Measurements from ENCODE around the gene SDHA. TPM values are rescaled to one million over a fixed set of nuclear protein-coding genes. Genes with fewer than 3 reads are reported as not detected.
A peak's percentile ranks its signal among the peaks of the same experiment; 100 is the strongest.

The SDHA gene
- 89.1 and 106 TPM in 2 replicates for total RNA-seq (2014; rRNA removed; shearing (Covaris generic))

DNA sequence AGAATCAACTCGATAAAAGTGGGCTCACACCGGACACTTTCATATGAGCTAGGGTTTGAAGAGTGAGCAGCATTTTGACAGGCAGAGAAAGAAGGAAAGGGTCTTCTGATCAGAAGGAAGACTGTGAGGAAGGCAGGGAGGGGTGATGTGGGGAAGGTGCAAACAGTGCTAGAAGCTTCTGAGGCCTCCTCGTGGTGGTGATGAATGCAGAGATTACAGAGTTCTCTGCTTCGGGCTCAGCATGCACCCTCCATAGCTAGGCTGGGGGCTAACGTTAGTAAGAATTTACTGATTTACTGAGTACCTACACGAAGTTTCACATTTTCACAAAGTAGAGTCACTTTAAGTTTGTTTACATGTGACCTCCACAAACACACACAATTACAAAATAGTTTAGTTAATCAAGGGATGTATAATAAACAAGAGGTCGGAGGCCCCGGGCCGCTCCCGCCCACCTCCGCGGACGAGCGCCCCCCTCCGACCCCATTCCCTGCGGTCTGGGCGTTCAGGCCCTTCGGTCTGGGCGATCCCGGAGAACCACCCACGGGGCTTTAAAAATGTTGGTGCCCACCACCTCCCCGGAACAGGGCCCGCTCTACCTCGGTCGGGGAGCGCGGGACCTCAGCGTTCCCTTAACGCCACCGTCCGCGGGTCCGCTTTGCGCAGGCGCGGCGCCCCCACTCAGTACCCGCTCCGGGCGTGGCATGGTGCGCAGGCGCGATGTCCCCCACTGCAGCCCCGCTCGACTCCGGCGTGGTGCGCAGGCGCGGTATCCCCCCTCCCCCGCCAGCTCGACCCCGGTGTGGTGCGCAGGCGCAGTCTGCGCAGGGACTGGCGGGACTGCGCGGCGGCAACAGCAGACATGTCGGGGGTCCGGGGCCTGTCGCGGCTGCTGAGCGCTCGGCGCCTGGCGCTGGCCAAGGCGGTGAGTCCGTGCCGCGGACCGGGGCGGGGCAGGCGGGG, at the start of gene SDHA, which contains the start of gene CCDC127:
SDHA (plus strand) TSS at position 827 of the 963 bp plus-strand sequence; CDS start at position 863, 36 bp downstream.
CCDC127 (minus strand) TSS at position 660 of the 963 bp plus-strand sequence. CDS start 1,304 bp downstream, outside the sequence.
- peak; percentile 89 for DNase-seq (ENCODE audit: low spot score)

DNA sequence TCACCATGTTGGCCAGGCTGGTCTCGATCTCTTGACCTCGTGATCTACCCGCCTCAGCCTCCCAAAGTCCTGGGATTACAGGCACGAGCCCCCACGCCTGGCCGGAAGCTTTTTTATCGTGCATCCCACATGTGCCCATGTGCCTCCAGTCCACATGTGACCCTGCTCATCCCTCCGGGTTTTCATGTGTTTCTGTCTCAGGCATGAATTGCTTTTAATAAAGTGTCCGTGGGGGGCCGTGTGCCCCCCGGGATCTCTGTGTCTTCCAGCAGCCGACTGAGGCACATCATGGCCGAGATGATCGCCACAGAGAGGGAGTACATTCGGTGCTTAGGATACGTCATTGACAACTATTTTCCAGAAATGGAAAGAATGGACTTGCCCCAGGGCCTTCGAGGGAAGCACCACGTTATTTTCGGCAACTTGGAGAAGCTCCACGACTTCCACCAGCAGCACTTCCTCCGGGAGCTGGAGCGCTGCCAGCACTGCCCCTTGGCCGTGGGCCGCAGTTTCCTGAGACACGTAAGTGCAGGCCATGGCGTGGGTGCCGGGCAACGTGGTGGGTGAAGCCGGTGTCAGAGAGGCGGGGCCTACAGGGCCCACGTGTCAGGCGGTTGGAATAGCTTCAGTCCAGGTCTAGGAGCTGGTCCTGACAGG, 48.9 kb upstream of the SDHA start:
- no peak for DNase-seq (ENCODE audit: low spot score)

DNA sequence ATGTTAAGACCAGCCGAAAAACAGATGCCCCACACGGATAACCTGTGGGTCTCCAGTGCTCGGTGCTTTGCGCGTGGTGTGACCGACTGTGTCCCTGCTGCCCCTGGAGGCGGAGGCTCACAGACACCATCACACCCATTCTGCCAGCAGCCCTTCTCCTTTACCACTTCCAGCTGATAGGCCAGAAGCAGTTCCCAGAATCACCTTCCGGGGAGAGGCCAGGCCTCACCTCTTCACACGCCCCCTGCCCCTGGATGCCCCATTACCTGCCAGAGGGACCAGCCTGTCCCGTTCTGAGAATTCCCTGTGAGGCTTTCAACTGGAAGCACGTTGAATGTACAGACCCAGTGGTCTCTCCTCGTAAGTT, 48.4 kb upstream of the SDHA start:
- DNase-seq (ENCODE audit: low spot score), result no peak

DNA sequence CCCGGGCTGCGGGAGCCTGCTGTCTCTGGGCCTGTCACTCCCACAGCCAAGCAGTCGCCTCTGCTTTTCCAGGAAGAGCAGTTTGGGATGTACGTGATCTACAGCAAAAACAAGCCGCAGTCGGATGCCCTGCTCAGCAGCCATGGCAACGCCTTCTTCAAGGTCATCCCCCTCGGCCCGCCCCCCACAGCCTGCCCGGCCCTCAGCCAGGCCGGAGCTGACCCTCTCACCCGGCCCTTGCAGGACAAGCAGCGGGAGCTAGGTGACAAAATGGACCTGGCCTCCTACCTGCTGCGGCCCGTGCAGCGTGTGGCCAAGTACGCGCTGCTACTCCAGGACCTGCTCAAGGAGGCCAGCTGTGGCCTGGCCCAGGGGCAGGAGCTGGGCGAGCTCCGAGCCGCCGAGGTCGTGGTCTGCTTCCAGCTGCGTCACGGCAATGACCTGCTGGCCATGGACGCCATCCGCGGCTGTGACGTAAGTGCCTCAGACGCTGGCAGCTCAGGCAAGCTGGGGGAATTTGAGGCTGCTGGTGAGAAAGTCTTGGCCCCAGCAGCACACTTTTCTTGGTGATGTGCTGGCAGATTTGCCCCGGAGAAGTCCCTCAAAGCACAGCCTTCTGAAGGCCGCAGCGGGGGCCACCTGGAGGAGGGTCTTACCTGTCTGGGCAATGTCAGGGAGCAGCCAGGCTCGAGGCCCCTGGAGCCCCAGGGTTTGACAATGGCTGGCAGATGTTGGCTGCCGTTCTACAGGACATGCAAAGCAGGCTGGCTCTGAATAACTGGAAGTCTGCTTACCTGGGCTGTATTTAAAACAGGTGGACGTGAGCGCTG, 46.9 kb upstream of the SDHA start:
- no peak for DNase-seq (ENCODE audit: low spot score)

DNA sequence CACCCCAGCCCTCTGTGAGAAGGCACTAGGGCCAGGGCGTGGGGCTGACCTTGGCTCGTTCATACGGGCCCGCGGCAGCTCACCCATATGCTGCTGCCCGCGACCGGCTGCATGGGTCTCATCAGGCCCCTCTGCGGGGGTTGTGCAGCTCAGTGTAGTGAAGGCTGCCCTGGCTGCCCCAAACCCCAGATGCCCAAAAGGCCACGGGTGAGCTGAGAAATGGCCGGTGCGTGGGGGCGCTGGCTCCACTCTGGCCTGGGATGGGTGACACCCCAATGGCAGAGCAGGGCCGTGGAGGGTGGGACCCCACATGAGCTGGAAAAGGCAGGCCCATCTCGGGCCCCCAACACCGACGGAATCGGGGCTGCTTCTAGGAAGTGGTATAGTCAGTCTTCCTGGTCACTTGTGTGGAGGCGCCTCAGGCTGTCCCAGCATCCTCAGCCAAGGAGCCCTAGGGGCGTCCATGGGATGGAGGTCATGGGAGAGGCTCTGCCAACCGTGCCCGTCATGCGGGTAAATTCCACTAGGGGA, 46.3 kb upstream of the SDHA start:
- DNase-seq (ENCODE audit: low spot score), result no peak

DNA sequence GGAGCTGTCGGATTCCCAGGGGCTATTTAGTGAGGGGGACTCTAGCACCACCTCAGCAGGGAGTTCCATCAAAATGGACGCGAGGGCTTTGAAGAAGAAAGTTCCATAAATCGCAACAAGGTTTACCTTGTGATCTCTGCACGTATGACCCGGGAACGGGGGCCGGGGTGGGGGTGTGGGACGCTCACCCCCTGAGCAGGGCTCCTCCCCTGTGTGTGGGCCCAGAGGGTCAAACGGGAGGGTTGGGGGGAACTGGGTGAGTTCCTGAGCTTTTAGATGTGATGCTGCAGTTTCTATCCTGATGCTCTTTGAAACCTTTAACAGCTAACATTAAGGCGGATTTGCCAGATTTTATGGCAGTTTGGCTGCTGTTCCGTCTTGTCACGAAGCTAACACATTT, 45.7 kb upstream of the SDHA start:
- DNase-seq (ENCODE audit: low spot score), result no peak

DNA sequence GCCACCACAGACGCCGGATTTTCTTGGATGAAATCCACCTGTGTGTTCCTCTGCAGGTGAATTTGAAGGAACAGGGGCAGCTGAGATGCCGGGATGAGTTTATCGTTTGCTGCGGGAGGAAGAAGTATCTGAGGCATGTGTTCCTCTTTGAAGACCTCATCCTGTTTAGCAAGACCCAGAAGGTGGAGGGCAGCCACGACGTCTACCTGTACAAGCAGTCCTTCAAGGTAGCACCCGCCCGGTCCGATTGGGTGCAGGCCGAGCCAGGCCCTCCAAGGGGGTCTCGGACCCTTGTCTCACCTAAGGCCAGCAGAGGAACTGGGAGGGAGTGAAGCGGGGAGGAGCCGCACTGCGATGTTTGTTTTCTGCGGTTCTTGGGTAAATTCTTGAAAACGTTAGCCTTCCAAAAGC, 45.3 kb upstream of the SDHA start:
- DNase-seq (ENCODE audit: low spot score), result no peak

DNA sequence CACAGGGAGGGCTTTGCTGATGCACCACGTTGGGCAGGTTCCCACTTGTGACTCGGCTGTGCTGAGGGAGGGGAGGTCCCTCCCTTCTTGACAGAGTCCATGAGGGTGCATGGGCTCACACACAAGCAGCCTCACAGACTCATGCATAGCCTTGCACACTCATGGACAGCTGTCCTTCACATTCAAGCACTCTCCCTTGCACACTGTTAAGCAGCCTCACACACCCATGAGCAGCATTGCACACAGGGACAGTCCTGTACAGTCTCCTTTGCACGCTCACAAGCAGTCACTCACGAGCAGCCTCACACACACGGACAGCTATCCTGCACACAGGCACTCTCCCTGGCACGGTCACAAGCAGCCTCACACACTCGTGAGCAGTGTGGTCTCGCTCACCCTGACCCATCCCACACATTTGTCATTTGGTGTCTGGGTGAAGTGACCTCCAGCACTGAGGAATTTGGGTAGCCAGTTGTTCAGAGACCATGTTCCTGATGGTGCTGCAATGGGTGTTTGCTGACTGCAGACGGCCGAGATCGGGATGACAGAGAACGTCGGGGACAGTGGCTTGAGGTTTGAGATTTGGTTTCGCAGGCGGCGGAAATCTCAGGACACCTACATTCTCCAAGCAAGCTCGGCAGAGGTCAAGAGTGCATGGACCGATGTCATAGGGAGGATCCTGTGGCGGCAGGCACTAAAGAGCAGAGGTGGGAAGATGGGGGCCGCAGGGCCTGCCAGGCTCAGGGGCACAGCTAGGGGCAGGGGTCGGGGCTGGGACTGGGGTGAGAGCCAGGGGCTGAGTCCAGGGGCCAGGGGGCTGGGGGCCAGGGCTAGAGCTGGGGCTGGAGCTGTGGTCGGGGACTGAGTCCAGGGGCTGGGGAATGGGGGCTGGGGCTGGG, 44.5 kb upstream of the SDHA start:
- no peak for DNase-seq (ENCODE audit: low spot score)

DNA sequence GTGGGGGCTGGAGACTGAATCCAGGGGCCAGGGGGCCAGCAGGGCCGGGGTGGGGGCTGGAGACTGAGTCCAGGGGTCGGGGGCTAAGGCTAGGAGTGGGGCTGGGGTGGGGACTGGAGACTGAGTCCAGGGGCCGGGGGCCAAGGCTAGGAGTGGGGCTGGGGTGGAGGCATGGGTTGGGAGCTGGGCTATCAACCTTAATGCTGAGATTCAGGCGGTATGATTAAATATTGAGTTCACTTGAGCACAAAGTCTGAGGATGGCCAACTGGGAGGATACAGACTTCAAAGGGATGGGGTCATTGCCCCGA, 43.9 kb upstream of the SDHA start:
- DNase-seq (ENCODE audit: low spot score), result no peak

DNA sequence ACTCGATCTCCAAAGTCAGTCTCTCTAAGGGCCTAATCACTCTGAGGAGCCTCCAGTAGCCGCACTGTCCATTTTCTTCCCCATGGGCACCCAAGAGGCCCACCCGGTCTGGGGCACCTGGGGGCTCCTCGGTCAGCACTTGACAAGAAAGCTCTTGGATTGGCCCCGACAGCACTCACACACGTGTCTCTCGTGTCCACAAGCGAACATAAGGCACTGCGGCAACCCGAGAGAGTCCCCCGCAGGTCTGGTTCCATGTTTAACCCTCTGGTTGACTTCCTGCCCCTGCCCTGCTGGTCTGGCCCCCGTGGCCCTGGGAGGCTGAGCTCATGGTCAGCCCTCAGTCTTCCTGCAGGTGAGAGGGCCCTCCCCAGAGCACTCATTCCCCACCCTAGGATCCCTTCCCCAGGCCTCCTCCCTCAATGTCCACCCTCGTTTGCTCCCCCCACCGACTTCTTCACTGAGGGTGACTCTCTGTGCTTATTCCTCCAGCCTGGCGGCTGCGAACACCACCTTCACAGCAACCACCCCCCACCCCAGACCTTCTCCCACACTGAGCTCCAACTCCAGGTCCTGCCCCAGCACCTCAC, 43.1 kb upstream of the SDHA start:
- no peak for DNase-seq (ENCODE audit: low spot score)

DNA sequence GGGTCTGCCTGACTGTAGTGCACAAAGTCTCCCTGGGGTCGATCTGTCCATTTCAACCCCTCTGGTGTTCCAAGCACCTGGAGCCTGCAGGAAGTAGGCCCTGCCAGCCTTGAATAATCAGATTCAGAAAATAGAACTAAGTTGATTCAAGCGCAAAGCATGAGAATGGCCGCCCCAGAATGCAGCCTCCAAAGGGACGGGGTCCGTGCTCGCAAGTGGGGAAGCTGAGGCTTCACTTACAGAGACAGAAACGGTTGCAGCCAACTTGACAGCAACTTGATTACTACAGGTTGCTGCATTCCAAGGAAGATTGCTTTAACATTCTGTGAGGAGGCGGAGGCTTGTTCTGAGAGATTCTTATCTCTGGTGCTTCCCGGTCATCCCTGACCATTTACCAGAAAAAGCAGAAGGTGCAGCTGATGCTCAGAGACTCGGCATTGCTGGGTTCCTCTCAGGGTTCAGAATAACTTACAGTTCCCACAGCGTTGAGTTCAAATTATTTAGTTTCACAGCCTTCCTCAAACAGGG, 41.8 kb upstream of the SDHA start:
- peak; percentile 8 for DNase-seq (ENCODE audit: low spot score)

DNA sequence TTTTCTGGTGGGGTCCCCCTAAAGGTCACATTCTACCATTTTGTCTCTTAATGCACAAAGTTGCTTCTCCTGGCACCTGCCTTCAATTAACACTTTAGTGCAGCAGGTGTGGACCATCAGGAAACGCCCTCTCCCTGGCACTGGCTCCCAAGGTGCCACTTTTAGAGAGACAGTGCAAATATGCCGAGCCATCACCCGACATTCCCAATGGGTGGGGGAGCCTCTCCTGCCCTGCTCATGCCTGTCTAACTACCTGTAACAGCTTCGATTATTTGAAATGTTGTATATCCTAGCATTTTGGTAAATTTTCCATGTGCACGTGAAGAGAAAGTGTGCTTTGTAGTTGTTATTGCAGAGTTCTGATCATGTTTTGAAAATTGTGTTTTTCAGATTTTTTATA, 40.0 kb upstream of the SDHA start:
- DNase-seq (ENCODE audit: low spot score), result no peak

DNA sequence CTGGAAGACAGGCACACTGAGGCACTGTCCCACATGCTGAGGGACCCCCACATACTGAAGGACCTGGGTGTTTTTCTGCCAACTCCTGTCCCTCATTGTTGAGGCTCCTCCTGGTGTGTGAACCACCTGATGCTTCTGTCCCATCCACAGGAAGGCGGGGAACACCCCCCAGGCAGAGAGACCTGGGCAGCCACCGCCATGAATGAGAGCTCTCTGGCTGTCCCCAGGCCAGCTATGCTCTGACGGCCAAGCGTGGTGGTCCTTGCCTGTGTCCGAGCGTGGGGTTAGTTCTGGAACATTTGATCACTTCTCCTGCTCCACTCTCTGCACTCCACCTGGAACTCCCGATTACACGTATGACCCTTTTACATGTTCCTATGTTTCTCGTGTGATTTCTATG, 38.7 kb upstream of the SDHA start:
- no peak for DNase-seq (ENCODE audit: low spot score)

DNA sequence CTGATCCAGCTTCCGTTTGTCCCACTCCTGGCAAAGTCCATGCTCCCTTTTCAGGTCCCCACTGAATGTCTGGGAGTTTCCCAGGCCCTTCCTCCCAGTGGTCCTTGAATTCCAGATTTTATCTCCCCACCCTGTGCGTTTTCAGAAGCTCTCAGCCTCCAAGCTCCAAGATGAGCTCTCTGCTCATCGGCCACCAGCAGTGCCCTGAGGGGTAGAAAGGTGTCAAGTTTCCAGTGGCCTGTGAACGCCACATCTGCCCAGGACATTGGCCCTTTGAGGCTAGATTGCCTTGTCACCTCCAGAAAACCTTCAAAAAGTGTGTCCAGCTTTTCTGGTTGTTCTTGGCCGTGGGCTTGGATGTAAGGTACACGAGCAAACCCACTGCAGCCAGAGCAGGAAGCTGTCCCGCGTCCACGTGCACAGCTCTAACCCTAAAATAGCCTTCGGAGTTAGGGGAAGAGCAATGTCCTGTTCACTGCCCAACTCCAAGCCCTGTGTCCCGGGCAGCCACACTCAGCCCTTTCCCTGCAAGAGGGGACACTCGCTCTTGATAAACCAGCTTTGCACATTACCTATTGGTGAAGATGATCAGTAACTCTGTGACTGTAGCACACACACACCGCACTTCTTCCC, 37.7 kb upstream of the SDHA start:
- no peak for DNase-seq (ENCODE audit: low spot score)

DNA sequence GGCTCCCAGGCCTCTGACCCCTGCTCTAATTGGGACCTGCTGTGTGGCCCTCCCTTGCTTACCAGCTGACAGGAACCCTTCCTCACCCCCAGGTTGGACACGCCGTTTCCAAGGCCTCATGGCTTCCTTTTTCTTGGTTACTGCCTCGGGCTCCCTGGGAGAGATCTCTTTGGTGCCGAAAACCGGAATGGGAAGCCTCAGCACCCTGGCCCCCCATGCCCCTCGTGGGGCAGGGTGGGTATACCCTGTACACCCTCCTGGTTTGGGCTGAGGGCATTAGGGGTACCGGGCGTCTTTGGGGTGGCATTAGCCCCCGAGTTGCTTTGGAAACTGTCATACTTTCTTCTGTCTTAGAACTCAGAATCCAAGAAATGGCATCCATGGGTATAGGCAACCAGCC, 37.0 kb upstream of the SDHA start:
- no peak for DNase-seq (ENCODE audit: low spot score)

DNA sequence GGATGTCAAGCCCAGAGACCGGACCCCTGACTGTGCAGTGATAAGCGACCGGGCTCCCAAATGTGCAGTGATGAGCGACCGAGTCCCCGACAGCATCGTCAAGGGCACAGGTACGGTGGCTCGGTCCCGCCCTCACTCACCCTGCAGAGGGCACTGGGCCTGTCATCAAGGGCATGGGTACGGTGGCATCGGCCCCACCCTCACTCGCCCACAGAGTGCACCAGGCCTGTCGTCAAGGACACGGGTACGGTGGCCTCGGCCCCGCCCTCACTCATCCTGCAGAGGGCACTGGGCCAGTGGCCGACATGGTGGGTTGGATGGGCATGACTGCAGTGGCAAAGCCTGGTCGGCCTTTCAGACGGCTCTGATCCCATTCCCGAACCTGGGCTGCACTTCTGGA, 36.6 kb upstream of the SDHA start:
- no peak for DNase-seq (ENCODE audit: low spot score)

DNA sequence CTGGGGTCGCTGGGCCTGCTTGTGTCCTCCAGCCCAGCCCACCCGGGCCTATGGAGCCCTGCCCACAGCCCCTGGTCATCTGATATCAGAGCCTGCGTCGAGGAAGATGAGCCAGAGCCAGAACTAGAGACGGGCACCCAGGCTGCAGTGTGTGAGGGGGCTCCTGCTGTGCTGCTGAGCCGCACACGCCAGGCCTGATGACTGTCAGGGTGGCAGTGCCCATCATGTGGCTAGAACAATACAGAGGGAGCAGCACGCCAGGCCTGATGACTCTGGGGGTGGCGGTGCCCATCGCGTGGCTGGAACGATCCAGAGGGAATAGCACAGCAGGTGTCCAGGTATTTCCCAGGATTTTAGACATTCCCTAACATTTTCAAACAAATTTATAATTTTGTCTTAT, 36.0 kb upstream of the SDHA start:
- no peak for DNase-seq (ENCODE audit: low spot score)

DNA sequence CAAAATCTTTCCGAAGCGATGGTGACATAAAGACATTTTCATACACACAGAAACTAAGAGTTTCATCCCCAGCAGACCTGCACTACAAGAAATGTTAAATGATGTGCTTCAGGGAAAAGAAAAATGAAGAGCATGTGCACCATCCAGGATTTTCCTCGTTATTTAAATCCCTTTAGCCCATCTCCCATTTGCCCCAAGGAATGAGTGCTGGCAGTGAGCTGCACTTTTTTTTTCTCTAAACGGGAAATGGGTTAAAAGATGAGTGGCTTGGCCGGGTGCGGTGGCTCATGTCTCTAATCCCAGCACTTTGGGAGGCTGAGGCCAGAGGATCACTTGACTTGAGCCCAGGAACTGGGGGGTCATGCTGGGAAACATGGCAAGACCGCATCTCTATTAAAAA, 33.6 kb upstream of the SDHA start:
- no peak for DNase-seq (ENCODE audit: low spot score)

DNA sequence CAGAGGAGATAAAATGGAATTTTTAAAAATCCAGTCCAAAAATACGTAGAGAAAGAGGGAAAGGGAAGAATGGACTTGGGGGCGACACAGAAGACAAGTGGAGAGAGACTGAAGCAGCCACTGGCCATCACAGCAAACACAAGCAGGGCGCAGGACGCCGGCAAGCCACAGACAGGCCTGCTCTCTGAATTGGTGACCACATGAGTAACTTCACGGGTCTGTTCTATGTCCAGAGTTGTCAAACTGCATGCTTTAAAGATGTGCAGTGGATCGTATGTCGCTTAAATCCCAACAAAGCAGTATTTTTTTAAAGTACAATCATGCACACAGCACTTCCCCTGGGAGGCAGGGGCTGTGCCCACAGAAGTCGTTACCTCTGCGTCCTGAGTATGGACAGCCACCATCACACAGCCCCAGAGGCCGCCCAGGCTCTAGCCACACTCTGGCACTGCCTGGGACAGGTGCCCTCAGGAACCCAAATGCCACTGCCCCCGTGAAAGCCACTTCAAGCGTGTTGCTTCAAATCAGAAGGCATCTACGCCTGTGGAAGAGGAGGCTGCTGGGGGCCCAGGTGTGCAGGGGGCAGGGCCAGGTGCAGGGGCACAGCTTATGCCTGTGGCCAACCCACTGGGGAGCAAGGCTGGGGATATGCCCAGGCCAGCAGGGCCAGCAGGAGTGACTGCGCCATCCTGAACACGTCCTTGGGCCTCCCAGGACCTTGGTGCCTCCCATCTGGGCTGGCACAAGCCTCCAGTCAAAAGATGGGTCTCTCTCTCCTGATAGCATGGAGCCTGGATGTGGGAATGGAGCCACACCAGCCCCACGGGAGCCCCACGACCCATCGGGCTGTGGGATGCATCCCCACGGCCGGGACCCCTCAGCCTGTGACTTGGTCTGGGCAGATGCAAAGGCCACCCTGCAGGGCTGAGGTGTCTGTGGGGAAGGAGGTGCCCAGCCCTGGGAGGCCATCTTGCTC, 32.7 kb upstream of the SDHA start:
- DNase-seq (ENCODE audit: low spot score), result no peak
